Measurements from ENCODE around the gene MARS1. TPM values are rescaled to one million over a fixed set of nuclear protein-coding genes. Genes with fewer than 3 reads are reported as not detected.

The MARS1 gene
- polyA plus RNA-seq, 3 donors: 121 to 137 (median 133) TPM

GRCh38 chr12:57470286-57470969 lies 17.4 kb upstream of the MARS1 start:
- no peak for DNase-seq

- no peak for DNase-seq
These were observed 16.8 kb upstream of the MARS1 start for GRCh38 chr12:57470970-57471656.

- DNase-seq: no peak
These were observed 16.2 kb upstream of the MARS1 start for GRCh38 chr12:57471661-57472060.

- DNase-seq: no peak
These were observed 15.5 kb upstream of the MARS1 start for GRCh38 chr12:57472391-57472790.

GRCh38 chr12:57473392-57473791 lies 14.5 kb upstream of the MARS1 start:
- DNase-seq: no peak

GRCh38 chr12:57473886-57474285 lies 14.0 kb upstream of the MARS1 start:
- DNase-seq: no peak

GRCh38 chr12:57474430-57474829 lies 13.4 kb upstream of the MARS1 start:
- DNase-seq: no peak

- DNase-seq: no peak
These were observed 13.0 kb upstream of the MARS1 start for GRCh38 chr12:57474862-57475261.

GRCh38 chr12:57475271-57476161 lies 12.4 kb upstream of the MARS1 start:
- no peak for DNase-seq

- DNase-seq: no peak
These were observed 11.5 kb upstream of the MARS1 start for GRCh38 chr12:57476162-57476992.

- DNase-seq: no peak
These were observed 10.7 kb upstream of the MARS1 start for GRCh38 chr12:57476993-57477709.

- no peak for DNase-seq
These were observed 9.9 kb upstream of the MARS1 start for GRCh38 chr12:57477710-57478681.

GRCh38 chr12:57479043-57479375 lies 8.9 kb upstream of the MARS1 start:
- DNase-seq: no peak

GRCh38 chr12:57479376-57480115 lies 8.3 kb upstream of the MARS1 start, which contains the start of gene ARHGAP9:
ARHGAP9 (minus strand) TSS chr12:57479866; CDS start chr12:57479406, 460 bp downstream.
- DNase-seq: no peak

GRCh38 chr12:57481671-57482070 lies 6.2 kb upstream of the MARS1 start:
- DNase-seq: no peak

GRCh38 chr12:57483466-57483865 lies 4.4 kb upstream of the MARS1 start:
- no peak for DNase-seq

- no peak for DNase-seq
These were observed 2.2 kb upstream of the MARS1 start for GRCh38 chr12:57485695-57486094.

GRCh38 chr12:57487055-57487596 lies 742 bp upstream of the MARS1 start:
- no peak for DNase-seq
